ENCODE data around the gene SERPINC1. TPM values are rescaled to one million over a fixed set of nuclear protein-coding genes. Genes with fewer than 3 reads are reported as not detected.

Gene SERPINC1
- total and polyA plus RNA-seq, 4 donors = 0.25 TPM; not detected in 3

DNA sequence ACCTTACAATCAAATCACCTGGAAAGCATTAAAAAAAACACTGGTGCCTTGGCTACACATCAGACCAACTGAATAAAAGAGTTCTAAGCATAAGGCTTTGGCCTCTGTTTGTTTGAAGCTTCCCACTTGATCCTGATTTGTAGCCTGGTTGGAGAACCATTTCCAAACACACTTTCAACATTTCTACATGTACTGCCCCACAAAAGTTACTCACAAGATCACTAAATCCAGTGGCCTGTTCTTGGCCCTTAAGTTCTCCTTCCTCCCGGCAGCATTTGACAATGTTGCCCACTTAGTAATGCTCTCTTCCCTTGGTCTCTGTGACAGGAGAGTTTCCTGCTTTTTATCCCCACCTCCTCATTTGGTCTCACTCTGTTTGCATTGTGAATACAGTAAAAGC, 61.1 kb downstream of the SERPINC1 start:
- Histone ChIP-seq H3K27ac (ENCODE audit: low read depth in 1 of 2, low read length in 2 of 2) (no peak overlapping the region), H3K4me1 (ENCODE audit: control insufficient read depth in 1 of 2, insufficient read depth in 2 of 2, low read length in 2 of 2) (no peaks in the 10 kb centered on the region), H3K4me3 (ENCODE audit: low read length in 2 of 2) (no peak overlapping the region), H3K9me3 (ENCODE audit: control insufficient read depth, low read length) (no peaks in the 10 kb centered on the region), H3K27me3 (ENCODE audit: control insufficient read depth in 1 of 2, insufficient read depth in 2 of 2, low read length in 1 of 2) (no peaks in the 10 kb centered on the region), H3K36me3 (ENCODE audit: control insufficient read depth in 1 of 2, insufficient read depth in 2 of 2, low read length in 1 of 2) (peaks cover 4 to 7% of the 10 kb centered on the region in 2 donors)
- ATAC-seq (ENCODE audit: low FRiP score) (no peak), DNase-seq (no peak)
- 81 to 84% methylated on average over 1 of the region's 1 CpG for WGBS, 2 donors
- intact Hi-C loops (cut with DNase I) = no loop called here

Other genes with a start within 250 kb of the SERPINC1 start
- under 1 TPM; 0.33 to 0.39 TPM for gene ANKRD45, start 247.5 kb downstream of the SERPINC1 start, total RNA-seq
- gene ANKRD45, start 247.5 kb downstream of the SERPINC1 start, polyA plus RNA-seq = under 1 TPM in 1 of 2 donors, not detected in 1; 0.28 TPM
- 10 to 100 TPM; 28.5 to 35.2 TPM for gene KLHL20, start 202.3 kb downstream of the SERPINC1 start, total RNA-seq
- 10 to 100 TPM; 13.3 to 17.4 TPM for gene KLHL20, start 202.3 kb downstream of the SERPINC1 start, polyA plus RNA-seq
- 1 to 10 TPM; 8.6 to 10.0 TPM for gene DARS2, start 92.7 kb downstream of the SERPINC1 start, total RNA-seq
- 1 to 10 TPM; 2.0 to 3.6 TPM for gene DARS2, start 92.7 kb downstream of the SERPINC1 start, polyA plus RNA-seq
- 1 to 10 TPM; 4.5 to 4.8 TPM for gene CENPL, start 92.4 kb downstream of the SERPINC1 start, total RNA-seq
- gene CENPL, start 92.4 kb downstream of the SERPINC1 start, polyA plus RNA-seq = 1 to 10 TPM; 1.9 to 5.9 TPM
- 100 to 1,000 TPM; 201 to 307 TPM for gene GAS5, start 49.3 kb downstream of the SERPINC1 start, total RNA-seq
- gene GAS5, start 49.3 kb downstream of the SERPINC1 start, polyA plus RNA-seq = 100 to 1,000 TPM; 382 to 898 TPM
- gene ZBTB37, start 48.9 kb downstream of the SERPINC1 start, total RNA-seq = 10 to 100 TPM; 14.2 to 19.9 TPM
- 1 to 10 TPM in 1 of 2 donors, under 1 TPM in 1; 0.63 to 1.9 TPM for gene ZBTB37, start 48.9 kb downstream of the SERPINC1 start, polyA plus RNA-seq
- 10 to 100 TPM; 33.9 to 51.7 TPM for gene RC3H1, start 105.0 kb upstream of the SERPINC1 start, total RNA-seq
- gene RC3H1, start 105.0 kb upstream of the SERPINC1 start, polyA plus RNA-seq = 1 to 10 TPM; 4.5 to 5.4 TPM
- 10 to 100 TPM; 42.9 to 56.4 TPM for gene RABGAP1L, start 242.2 kb upstream of the SERPINC1 start, total RNA-seq
- gene RABGAP1L, start 242.2 kb upstream of the SERPINC1 start, polyA plus RNA-seq = 10 to 100 TPM; 14.8 to 33.9 TPM